Measurements from ENCODE around the gene REC114.

DNA sequence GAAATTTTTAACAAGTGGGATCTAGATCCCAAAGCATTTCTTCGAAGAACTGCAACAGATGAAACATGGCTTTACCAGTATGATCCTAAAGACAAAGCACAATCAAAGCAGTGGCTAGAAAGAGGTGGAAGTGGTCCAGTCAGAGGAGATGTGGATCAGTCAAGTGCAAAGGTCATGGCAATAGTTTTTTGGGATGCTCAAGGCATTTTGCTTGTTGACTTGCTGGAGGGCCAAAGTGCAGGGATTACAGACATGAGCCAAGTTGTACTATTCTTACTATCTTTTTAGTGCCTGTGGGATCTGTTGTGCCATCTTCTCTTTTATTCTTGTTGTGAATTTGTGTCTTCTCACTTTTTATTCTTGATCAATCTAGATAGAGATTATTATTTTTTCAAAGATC, 82.0 kb downstream of the REC114 start:
- no peak for TF ChIP-seq SP2 (IDR thresholded peaks at IDR 0.05; ENCODE audit: low read length)
- no peak for TF ChIP-seq POLR2A (IDR thresholded peaks at IDR 0.05; ENCODE audit: control extremely low read depth in 1 of 2, low read depth in 2 of 2, low read length in 2 of 2)
- TF ChIP-seq, protein P1, sequence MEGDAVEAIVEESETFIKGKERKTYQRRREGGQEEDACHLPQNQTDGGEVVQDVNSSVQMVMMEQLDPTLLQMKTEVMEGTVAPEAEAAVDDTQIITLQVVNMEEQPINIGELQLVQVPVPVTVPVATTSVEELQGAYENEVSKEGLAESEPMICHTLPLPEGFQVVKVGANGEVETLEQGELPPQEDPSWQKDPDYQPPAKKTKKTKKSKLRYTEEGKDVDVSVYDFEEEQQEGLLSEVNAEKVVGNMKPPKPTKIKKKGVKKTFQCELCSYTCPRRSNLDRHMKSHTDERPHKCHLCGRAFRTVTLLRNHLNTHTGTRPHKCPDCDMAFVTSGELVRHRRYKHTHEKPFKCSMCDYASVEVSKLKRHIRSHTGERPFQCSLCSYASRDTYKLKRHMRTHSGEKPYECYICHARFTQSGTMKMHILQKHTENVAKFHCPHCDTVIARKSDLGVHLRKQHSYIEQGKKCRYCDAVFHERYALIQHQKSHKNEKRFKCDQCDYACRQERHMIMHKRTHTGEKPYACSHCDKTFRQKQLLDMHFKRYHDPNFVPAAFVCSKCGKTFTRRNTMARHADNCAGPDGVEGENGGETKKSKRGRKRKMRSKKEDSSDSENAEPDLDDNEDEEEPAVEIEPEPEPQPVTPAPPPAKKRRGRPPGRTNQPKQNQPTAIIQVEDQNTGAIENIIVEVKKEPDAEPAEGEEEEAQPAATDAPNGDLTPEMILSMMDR (IDR thresholded peaks at IDR 0.05; ENCODE audit: control extremely low read depth in 1 of 3, insufficient read depth in 1 of 3, low read depth in 1 of 3, low read length in 3 of 3), result no peak
- TF ChIP-seq NANOG (IDR thresholded peaks at IDR 0.05; ENCODE audit: insufficient read depth, low read depth, low read length, poor library complexity, severe bottlenecking), result no peak
- no peak for TF ChIP-seq CEBPB (IDR thresholded peaks at IDR 0.05; ENCODE audit: low read depth, low read length)
- no peak for TF ChIP-seq CBX8 (IDR thresholded peaks at IDR 0.05; ENCODE audit: borderline replicate concordance, low read depth, low read length)
- no peak for TF ChIP-seq SIN3A (conservative IDR thresholded peaks at IDR 0.05 in 1 of 2, IDR thresholded peaks at IDR 0.05 in 1 of 2; ENCODE audit: low read depth in 1 of 2, low read length in 2 of 2)
- no peak for TF ChIP-seq EZH2 (IDR thresholded peaks at IDR 0.05; ENCODE audit: low read depth, low read length, severe bottlenecking)
- no peak for TF ChIP-seq EP300 (IDR thresholded peaks at IDR 0.05; ENCODE audit: borderline replicate concordance in 1 of 2, low read depth in 2 of 2, low read length in 2 of 2)
- TF ChIP-seq TAF1 (IDR thresholded peaks at IDR 0.05; ENCODE audit: low read depth, low read length), result no peak
- no peak for TF ChIP-seq CREB1 (IDR thresholded peaks at IDR 0.05)
- no peak for TF ChIP-seq SRF (IDR thresholded peaks at IDR 0.05; ENCODE audit: low read depth, low read length)
- TF ChIP-seq RXRA (IDR thresholded peaks at IDR 0.05; ENCODE audit: insufficient read depth, low read depth, low read length), result no peak
- TF ChIP-seq TBP (IDR thresholded peaks at IDR 0.05; ENCODE audit: low read depth, low read length), result no peak
